ENCODE results near the gene HOXD9. TPM values are rescaled to one million over a fixed set of nuclear protein-coding genes. Genes with fewer than 3 reads are reported as not detected.

The HOXD9 gene
- total RNA-seq, 1 donor from 2014 or later = 0.16 TPM

DNA sequence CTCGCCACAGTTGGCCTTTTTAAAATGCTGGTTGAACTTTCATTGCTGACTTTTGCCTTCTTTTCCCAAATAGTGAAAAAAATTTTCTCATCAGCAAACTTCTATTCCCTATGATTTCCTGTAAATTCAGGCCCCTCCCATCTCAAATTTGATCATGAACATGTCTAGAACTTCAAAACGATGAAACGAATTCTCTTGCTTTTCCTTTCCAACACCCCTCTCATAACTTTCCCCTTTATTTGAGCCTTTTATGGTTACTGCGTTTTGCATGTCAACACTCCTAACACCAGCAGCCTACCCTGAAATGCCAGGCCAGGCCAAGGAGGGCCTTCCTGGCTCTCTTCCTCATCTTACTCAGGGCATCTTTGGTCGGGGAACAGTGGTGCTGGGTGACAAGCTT, 31.7 kb upstream of the HOXD9 start:
- H3K4me1 ChIP-seq = peaks cover 30% of the 10 kb centered on the region
- H3K9me3 ChIP-seq (replicated peaks) = no peaks in the 10 kb centered on the region
- no peak overlapping the region for H3K4me3 ChIP-seq
- H3K27ac ChIP-seq (replicated peaks) = no peak overlapping the region
- intact Hi-C loops (cut with micrococcal nuclease) = loop anchor here (5.0 kb wide), 1 partner anchor 729 kb away; no protein-coding TSS in a partner anchor
- peaks cover 100% of the 10 kb centered on the region for H3K27me3 ChIP-seq (ENCODE audit: low read depth)
- H3K36me3 ChIP-seq = no peaks in the 10 kb centered on the region
- TF ChIP-seq, protein P1, sequence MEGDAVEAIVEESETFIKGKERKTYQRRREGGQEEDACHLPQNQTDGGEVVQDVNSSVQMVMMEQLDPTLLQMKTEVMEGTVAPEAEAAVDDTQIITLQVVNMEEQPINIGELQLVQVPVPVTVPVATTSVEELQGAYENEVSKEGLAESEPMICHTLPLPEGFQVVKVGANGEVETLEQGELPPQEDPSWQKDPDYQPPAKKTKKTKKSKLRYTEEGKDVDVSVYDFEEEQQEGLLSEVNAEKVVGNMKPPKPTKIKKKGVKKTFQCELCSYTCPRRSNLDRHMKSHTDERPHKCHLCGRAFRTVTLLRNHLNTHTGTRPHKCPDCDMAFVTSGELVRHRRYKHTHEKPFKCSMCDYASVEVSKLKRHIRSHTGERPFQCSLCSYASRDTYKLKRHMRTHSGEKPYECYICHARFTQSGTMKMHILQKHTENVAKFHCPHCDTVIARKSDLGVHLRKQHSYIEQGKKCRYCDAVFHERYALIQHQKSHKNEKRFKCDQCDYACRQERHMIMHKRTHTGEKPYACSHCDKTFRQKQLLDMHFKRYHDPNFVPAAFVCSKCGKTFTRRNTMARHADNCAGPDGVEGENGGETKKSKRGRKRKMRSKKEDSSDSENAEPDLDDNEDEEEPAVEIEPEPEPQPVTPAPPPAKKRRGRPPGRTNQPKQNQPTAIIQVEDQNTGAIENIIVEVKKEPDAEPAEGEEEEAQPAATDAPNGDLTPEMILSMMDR (IDR thresholded peaks at IDR 0.05; ENCODE audit: borderline replicate concordance) = no peak
- no peak for DNase-seq

DNA sequence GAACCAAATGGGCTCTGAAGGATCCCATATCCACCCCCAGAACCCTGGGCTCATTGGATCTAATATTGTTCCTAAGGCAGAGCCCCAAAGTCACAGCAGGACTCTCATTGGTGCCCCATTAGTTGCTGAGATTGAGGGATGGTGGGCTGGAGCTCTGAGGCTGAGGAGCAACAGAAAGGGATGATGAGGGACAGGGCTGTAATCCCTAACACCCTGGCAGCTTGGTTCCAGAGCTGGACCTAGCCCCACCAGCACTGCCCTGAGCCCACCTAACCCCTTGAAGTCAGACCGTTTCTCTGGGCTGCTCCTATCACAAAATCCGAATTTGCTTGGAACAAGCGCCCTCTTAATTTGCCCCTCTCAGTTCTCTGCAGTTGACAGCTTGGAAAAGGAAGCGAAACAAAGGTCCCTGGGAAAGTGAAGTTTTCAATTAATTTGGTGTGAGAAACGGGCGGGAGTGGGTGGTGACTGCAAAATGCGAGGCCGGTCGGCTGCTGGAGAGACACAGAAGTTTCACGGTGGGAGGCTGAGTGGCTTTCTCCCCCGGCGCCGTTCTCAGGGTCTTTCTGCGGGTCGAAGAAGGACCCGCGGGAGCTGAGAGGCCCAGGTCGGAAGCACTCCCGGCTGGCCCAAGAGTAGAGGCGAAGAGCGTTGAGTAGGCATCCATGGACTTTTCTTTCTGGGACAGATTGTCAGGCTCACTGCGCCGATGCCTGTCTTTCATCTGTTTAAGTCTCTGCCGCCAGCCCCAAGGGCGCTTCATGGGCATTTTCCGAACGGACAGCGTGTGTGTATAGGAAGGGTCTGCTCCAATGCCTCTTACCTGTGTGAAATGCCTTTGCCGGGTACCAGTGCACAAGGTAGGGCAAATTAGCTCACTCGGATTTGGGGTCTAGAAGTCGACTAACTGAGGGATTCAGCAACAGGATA, 30.9 kb upstream of the HOXD9 start:
- no peaks in the 10 kb centered on the region for H3K9me3 ChIP-seq (replicated peaks)
- DNase-seq = no peak
- TF ChIP-seq, protein P1 (IDR thresholded peaks at IDR 0.05; ENCODE audit: borderline replicate concordance) = no peak
- peaks cover 100% of the 10 kb centered on the region for H3K27me3 ChIP-seq (ENCODE audit: low read depth)
- H3K4me3 ChIP-seq = no peak overlapping the region
- no peak overlapping the region for H3K27ac ChIP-seq (replicated peaks)
- H3K36me3 ChIP-seq = no peaks in the 10 kb centered on the region
- peaks cover 28% of the 10 kb centered on the region for H3K4me1 ChIP-seq
- intact Hi-C loops (cut with micrococcal nuclease) = loop anchor here (5.0 kb wide), 1 partner anchor 729 kb away; no protein-coding TSS in a partner anchor

DNA sequence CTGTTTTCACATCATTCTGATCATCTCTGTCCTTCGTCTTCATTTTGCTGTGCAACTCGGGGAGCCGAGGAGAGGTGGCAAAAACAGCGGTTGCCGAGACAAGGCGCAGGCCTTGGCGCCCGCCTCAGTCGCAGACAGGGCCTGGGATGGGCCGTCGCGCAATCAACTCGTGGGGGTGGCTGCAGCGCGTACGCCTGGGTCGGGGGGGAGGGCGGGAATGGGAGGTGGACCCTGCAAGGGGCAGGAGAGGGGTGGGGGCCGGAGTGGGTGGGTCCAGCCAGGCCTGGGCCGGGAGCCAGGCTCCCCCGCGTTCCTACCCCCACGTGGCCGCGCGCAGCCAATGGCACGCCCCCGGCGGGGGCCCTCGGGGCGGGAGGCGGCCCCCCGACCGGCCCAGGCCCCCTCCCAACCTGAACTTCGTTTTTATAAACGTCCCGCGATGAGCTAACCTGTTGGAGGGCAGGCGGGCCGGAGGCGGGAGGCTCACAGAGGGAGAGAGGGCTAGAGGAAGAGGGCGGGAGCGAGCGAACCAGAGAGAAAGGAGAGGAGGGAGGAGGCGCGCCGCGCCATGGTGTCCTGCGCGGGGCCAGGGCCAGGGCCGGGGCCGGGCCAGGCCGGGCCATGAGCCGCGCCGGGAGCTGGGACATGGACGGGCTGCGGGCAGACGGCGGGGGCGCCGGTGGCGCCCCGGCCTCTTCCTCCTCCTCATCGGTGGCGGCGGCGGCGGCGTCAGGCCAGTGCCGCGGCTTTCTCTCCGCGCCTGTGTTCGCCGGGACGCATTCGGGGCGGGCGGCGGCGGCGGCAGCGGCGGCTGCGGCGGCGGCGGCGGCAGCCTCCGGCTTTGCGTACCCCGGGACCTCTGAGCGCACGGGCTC, 30.0 kb upstream of the HOXD9 start, which contains the start of gene HOXD13:
Gene HOXD13 (plus strand): TSS at position 452 of the 875 bp plus-strand sequence. CDS start 170 bp downstream, at position 622.
- no peak within 1 kb of the TSS for H3K27ac ChIP-seq (replicated peaks)
- H3K36me3 ChIP-seq = no peaks in the 10 kb centered on the region
- peak within 1 kb of the TSS; percentile 53 for H3K4me3 ChIP-seq
- peaks cover 100% of the 10 kb centered on the region for H3K27me3 ChIP-seq (ENCODE audit: low read depth)
- H3K4me1 ChIP-seq = peaks cover 37% of the 10 kb centered on the region
- intact Hi-C loops (cut with micrococcal nuclease) = loop anchor here (5.0 kb wide), 1 partner anchor 730 kb away; no protein-coding TSS in a partner anchor
- H3K9me3 ChIP-seq (replicated peaks) = no peaks in the 10 kb centered on the region
- TF ChIP-seq, protein P1 (IDR thresholded peaks at IDR 0.05; ENCODE audit: borderline replicate concordance) = no peak
- no peak for DNase-seq

DNA sequence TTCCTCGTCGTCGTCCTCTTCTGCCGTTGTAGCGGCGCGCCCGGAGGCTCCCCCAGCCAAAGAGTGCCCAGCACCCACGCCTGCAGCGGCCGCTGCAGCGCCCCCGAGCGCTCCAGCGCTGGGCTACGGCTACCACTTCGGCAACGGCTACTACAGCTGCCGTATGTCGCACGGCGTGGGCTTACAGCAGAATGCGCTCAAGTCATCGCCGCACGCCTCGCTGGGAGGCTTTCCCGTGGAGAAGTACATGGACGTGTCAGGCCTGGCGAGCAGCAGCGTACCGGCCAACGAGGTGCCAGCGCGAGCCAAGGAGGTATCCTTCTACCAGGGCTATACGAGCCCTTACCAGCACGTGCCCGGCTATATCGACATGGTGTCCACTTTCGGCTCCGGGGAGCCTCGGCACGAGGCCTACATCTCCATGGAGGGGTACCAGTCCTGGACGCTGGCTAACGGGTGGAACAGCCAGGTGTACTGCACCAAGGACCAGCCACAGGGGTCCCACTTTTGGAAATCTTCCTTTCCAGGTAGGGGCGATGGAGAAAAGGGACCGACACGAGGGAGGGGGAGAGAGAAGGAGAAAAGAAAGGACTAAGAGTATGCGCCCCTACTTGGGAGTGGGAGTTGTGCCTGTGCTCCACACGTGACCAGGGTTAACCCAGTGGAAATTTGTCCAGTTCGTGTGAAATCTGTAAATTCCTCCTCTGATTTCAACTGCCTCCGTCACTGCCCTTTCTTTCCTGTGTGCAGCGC, 29.2 kb upstream of the HOXD9 start:
- Histone ChIP-seq H3K9me3 (replicated peaks) (no peaks in the 10 kb centered on the region), H3K4me3 (peak overlapping the region; percentile 53), H3K27ac (replicated peaks) (no peak overlapping the region), H3K4me1 (peaks cover 38% of the 10 kb centered on the region), H3K27me3 (ENCODE audit: low read depth) (peaks cover 100% of the 10 kb centered on the region), H3K36me3 (no peaks in the 10 kb centered on the region)
- intact Hi-C loops (cut with micrococcal nuclease) = loop anchor here (5.0 kb wide), 1 partner anchor 731 kb away; no protein-coding TSS in a partner anchor
- TF ChIP-seq, protein P1 (IDR thresholded peaks at IDR 0.05; ENCODE audit: borderline replicate concordance) = no peak
- no peak for DNase-seq

Measured in left ventricle myocardium inferior (tissue), 1 donor.